HG02798 (cell line): ENCODE results near the gene SEC11A.
"Not testable (repeated sequence)": the region's sequence is repeated elsewhere in the genome, so short reads cannot be mapped to it uniquely, and the experiment has no call there.

Experiments used
- ATAC-seq: cut with Tn5 transposase; IDR thresholded peaks from one replicate; pipeline ENCODE4 v1.9.1; 2021; ENCODE audit warnings: mild to moderate bottlenecking; ENCODE audit not compliant: unreplicated experiment, poor library complexity

Gene SEC11A

GRCh38 chr15:84716036-84716732, at the start of gene SEC11A:
TSS of gene SEC11A (minus strand) at chr15:84716139. CDS start at chr15:84716075, 64 bp downstream.
- ATAC-seq = peak; percentile 94

DNA sequence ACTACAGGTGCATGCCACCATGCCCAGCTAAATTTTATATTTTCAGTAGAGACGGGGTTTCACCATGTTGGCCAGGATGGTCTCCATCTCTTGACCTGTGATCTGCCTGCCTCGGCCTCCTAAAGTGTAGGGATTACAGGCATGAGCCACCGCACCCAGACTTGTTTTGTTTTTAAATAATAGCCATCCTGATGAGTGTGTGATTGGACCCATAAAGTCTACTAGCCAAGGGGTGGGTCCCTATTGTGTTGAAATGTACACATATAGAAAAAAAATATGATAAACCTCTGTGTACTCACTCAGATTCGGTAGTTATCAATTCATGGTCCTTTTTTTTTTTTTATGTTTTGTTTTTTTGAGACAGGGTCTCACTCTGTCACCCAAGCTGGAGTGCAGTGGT, 49.7 kb upstream of the SEC11A start:
- no peak for ATAC-seq

GRCh38 chr15:84764989-84765388, 49.0 kb upstream of the SEC11A start:
- ATAC-seq = no peak

- ATAC-seq = no peak
Measured at GRCh38 chr15:84764585-84764984, 48.6 kb upstream of the SEC11A start.

DNA sequence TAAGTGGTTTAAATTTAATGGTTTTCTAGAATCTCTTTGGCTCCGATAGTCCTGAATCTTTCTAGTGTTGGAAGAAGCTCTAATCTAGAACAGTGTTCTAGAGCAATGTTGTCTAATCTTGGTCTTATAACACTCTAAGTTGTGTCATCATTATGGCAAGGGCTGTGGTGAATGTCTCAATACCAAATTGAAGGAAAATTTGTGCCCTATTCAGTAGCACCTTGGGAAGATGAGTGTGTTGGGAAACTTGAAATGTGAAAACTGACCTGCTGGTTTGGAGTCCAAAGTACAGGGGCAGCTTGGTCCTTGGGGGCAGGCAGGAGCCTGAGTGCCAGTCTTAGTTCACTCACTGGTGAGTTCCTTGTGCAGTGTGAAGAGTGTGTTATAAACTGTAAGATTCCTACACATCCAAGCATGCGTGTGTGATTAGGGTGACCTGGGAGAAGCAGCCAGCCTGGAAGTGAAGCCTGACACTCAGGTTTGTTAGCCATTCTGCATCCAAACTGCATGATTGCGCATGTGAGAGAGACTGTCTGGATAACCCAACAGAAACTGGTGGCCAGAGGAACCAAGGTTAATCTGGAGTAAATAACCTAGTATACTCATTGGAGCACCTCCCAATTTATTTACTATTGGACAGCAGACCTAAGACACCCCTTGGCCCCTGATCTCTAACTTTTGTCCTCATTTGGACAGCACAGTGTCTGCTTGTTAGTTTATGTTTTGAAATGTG, 47.1 kb upstream of the SEC11A start:
- no peak for ATAC-seq

DNA sequence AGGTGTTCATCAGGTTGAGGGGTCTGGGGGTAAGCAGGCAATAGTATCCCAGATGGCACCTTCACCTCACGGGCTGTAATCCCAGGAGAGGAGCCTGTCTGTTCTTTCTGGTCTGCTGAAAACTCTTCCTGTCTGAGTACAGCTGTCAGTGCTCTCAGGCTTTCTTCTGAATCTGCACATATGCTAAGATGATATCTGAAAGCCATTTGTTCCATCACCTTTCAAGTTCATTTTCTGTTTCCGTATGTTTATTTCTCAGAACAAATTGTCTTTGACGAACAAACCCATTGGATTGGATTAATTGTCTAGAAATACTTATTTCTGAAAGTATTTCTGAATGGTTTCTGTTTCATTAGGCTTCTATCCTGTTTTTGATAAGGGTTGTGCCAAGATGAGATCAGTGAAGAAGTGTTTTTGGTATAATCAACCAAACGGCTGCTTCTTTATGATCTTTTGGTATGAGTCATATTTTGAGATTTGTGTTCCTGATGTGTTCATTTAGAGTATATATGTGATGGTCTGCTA, 45.7 kb upstream of the SEC11A start:
- ATAC-seq = peak; percentile 57

DNA sequence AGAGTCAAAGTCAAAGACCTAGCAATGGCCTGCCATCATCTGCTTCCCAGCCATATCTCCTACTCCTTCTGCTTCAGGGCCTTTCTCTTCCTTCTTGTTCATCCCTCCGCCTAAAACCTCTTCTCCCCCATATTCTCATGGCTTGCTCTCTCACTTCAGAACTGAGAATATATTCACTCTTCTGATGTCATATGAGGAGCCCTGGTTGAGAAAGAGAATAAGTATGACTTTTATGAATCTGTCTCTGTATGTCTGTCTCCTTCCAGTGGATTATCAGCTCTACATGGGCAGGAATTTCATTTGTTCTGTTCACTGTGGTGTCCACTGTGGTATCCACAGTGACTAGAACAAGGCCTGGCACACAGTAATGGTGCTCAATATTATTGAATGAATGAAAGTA, 44.3 kb upstream of the SEC11A start:
- ATAC-seq = no peak

DNA sequence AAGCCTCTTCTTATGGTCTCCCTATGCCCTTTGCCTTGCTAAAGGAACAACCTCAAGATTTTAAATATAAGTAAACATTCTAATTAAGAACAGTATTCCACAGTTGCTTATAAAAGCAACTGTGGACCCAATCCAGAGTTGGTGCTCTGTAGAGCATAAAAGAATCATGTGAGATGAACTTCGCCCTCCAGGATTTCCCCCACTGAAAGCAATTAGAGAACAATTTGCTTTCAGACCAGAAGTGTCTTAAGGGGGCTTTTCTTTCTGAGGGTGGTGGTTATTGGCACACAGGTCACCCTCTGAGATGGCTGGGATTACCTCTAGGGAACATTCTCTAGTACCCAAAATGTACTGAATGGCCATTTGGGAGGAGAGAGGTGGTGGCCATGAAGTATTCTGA, 43.1 kb upstream of the SEC11A start:
- ATAC-seq = no peak

DNA sequence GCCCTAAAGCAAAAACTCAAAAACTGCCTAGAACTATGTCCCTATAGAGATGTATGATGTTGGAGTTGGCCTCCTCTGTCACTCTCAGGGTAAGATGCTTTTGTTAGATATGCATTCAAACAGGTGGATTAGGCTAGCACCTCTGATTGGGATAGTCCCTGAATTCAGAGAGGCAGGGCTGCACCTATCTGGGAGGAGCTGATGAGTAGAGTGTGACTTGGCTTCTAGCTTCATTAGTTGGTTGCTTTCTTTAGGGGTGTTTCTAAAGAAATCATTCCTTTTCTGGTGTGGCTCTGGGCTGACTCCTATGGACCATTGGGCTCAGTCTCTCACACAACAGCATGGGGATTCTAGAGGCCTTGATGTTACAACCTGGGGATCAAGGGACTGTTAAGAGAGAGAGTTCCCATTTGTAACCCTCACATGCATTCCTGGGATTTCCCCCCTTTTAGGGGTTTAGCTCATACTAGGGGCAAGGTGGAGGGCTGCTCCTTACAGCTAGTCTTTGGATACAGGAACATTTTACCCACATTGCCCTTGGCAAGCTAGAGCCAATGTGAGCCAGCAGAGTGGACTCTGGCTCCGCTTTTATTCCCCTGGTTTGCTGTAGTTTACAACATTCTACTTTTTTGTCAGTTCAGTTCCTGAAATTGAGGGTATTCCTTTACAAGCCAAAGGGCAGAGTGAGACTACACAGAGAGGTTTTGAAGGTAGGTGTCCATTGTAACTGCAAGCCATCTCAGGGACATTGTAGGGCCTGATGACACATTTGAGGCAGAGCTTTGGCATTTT, 40.0 kb upstream of the SEC11A start:
- no peak for ATAC-seq

- ATAC-seq = not testable (repeated sequence)
Measured at GRCh38 chr15:84754889-84755288, 39.0 kb upstream of the SEC11A start.

DNA sequence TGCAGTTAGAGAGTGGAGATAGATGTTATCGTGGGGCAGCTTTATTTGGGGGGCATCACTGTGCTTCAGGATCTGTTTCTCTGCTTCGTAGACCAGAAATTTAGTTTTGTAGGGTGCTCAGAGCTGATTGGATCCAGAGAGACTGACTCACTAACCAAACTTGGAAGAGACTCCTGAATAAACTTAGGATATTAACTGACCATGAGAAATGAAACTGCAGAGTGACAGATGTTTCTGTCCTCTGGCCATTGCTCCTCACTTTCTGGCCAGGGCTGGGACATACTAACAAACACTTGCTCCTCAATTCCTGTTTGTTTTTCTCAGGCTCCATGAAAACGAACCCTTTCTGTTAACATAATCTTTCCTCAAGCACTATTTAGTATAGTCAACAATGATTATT, 36.8 kb upstream of the SEC11A start:
- ATAC-seq = no peak

- ATAC-seq = no peak
Measured at GRCh38 chr15:84752195-84752594, 36.3 kb upstream of the SEC11A start.

- not testable (repeated sequence) for ATAC-seq
Measured at GRCh38 chr15:84751721-84752120, 35.8 kb upstream of the SEC11A start.

GRCh38 chr15:84750583-84751092, 34.7 kb upstream of the SEC11A start:
- ATAC-seq = peak; percentile 18

- ATAC-seq = peak; percentile 0
Measured at GRCh38 chr15:84749111-84749991, 33.4 kb upstream of the SEC11A start.

- ATAC-seq = peak; percentile 65
Measured at GRCh38 chr15:84748274-84749110, 32.6 kb upstream of the SEC11A start, which contains the start of gene ZNF592. TSS of gene ZNF592 (plus strand) at chr15:84748592. CDS start at chr15:84782676, 34,084 bp downstream.

DNA sequence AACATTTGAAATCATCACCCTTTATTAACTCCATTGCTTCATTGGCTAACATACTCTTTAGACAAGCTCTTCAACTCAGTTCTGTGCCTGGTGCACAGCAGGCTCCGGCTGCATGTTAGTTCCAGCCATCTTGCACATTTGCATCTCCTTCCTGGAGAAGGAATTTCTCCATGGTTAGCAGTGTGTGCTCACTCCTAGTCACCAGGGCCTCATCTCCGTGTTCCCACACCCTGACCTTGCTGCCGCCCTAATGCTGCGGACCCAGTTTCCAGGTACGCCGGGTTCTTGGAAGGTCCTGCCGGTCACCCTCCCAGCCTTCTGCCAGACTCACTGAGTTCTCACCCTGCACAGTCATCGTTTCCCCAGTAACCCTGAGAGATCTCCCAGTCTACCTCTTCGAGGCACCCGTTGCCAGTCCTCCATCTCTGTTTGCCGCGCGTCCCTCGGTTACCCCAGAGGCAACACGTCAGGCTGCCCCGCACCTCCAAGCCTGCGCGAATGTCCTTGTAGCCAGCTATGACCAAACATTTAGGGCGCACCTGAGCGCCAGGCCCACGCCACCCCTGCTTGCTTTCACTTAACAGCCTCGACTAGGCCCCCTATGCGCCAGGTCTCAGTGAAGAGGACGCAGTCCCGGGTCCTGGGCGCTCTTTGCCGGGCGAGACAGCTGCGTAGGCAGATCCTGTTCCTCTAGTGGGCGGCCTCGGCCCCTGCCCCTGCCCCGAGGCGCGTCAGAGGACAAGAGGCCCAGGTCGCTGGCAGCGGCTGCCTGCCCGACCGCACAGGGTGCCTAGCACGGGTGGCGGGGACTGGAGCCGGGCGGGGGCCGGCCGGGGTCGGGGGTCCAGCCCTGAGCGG, 31.7 kb upstream of the SEC11A start:
- ATAC-seq = peak; percentile 41

DNA sequence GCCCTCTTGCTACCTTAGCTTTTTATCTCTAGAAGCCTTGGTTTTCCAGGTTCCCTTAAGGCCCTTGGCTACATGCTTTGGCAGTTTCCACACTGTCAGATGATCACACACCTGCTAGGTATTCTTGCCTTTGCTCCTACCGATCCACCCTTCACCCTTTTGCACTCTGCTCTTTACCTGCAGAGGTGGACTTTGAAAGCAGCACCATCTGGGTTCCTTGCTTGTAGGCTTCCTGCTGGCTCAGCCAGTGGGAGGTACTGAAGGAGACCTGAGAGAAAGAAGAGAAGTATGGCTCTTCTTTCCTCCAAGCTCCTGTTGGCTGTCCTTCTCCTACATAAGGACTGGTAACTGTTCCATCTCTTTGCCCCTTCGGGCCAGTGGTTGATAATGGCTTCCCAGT, 25.2 kb upstream of the SEC11A start:
- no peak for ATAC-seq
